OCI-LY1 (cell line): Measurements from ENCODE around the gene RSBN1L.

ENCODE experiments used
- H2AFZ ChIP-seq: fragments of 200-600 bp; sonication (generic), shearing (Covaris generic); 2 replicates; pipeline ENCODE4 v1.6.0; 2014; ENCODE audit warnings: antibody characterized with exemption, mild to moderate bottlenecking, low read length
- H3F3A ChIP-seq: fragments of 200-600 bp; sonication (generic), shearing (Covaris generic); 2 replicates; pipeline ENCODE4 v1.6.0; 2014; ENCODE audit warnings: mild to moderate bottlenecking, antibody characterized with exemption, low read length, moderate library complexity; ENCODE audit not compliant: insufficient read depth
- H3K27ac ChIP-seq: fragments of 200-600 bp; sonication (generic); 2 replicates; pipeline ENCODE4 v1.5.1; 2014; ENCODE audit warnings: low read length, mixed run types, mild to moderate bottlenecking, low read depth; ENCODE audit not compliant: poor library complexity, severe bottlenecking
- H3K27me3 ChIP-seq: fragments of 200-600 bp; sonication (generic); 2 replicates; pipeline ENCODE4 v1.6.0; 2014; ENCODE audit warnings: antibody characterized with exemption, mild to moderate bottlenecking, low read length, moderate library complexity; ENCODE audit not compliant: insufficient read depth
- H3K36me3 ChIP-seq: fragments of 200-600 bp; sonication (generic); 2 replicates; pipeline ENCODE4 v1.6.1; 2014; ENCODE audit warnings: mild to moderate bottlenecking, antibody characterized with exemption, low read length, moderate library complexity, mixed read lengths; ENCODE audit not compliant: insufficient read depth
- H3K4me1 ChIP-seq: fragments of 200-600 bp; sonication (generic); 2 replicates; pipeline ENCODE4 v1.5.1; 2014; ENCODE audit warnings: mild to moderate bottlenecking, low read length, moderate library complexity; ENCODE audit not compliant: insufficient read depth, severe bottlenecking
- H3K4me2 ChIP-seq: fragments of 200-600 bp; sonication (generic), shearing (Covaris generic); 2 replicates; pipeline ENCODE4 v1.6.1; 2014; ENCODE audit warnings: low read length
- H3K4me3 ChIP-seq: fragments of 200-600 bp; sonication (generic); 2 replicates; pipeline ENCODE4 v1.5.1; 2014; ENCODE audit warnings: low read length, low read depth, mild to moderate bottlenecking, mixed read lengths; ENCODE audit not compliant: poor library complexity, severe bottlenecking
- H3K79me2 ChIP-seq: fragments of 200-600 bp; shearing (Covaris generic); 2 replicates; pipeline ENCODE4 v1.6.1; 2016; ENCODE audit warnings: mixed run types, low read length, mixed read lengths; ENCODE audit not compliant: insufficient read depth
- H3K9ac ChIP-seq: fragments of 200-600 bp; sonication (generic), shearing (Covaris generic); 2 replicates; pipeline ENCODE4 v1.6.1; 2014; ENCODE audit warnings: mild to moderate bottlenecking, low read length, mixed read lengths
- H3K9me2 ChIP-seq: fragments of 200-600 bp; sonication (generic), shearing (Covaris generic); 2 replicates; pipeline ENCODE4 v1.6.1; 2014; ENCODE audit warnings: low read depth, mild to moderate bottlenecking, low read length, mixed read lengths
- H3K9me3 ChIP-seq: fragments of 200-600 bp; shearing (Covaris generic); 2 replicates; pipeline ENCODE4 v1.6.1; 2014; ENCODE audit warnings: low read length, mixed read lengths
- H4K20me1 ChIP-seq: fragments of 200-600 bp; sonication (generic), shearing (Covaris generic); 2 replicates; pipeline ENCODE4 v1.6.0; 2016; ENCODE audit warnings: mild to moderate bottlenecking, low read length; ENCODE audit not compliant: insufficient read depth
- EZH2 ChIP-seq: fragments of 200-600 bp; sonication (generic), shearing (Covaris generic); IDR thresholded peaks from 2 replicates; pipeline ENCODE4 v1.8.0; 2017; ENCODE audit warnings: borderline replicate concordance, mixed run types, mild to moderate bottlenecking, antibody characterized with exemption, low read length, moderate library complexity, mixed read lengths
- TF ChIP-seq, protein P1 (sequence below): fragments of 200-600 bp; sonication (generic), shearing (Covaris generic); IDR thresholded peaks from 2 replicates; pipeline ENCODE4 v1.5.1; 2017; ENCODE audit warnings: mild to moderate bottlenecking, antibody characterized with exemption, low read length, moderate library complexity, mixed read lengths

RSBN1L gene

DNA sequence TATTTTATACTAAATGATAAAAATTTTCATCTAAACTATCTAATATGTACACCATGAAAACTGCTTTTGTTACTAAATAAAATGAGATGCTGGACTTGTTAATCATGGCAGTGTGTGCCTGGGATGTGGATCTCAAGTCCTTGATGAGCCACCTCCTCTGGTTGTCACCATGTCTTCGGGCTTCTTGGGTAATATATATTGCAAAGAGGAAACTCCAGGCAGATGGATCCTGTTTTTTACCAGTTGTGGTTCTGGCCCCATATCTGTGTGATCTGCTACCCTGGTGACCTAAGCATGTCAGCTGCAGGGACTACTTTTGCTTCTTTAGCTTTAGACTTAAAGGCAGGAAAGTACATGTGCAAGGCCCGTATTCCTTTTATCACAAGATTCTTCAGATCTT lies 55.8 kb downstream of the RSBN1L start:
- no peak overlapping the region for H3K4me2 ChIP-seq
- no peak overlapping the region for H3K27ac ChIP-seq
- H3K79me2 ChIP-seq: peaks cover 52% of the 10 kb centered on the region
- H3K4me3 ChIP-seq: no peak overlapping the region
- peaks cover 7% of the 10 kb centered on the region for H3K4me1 ChIP-seq
- no peaks in the 10 kb centered on the region for H3K9me2 ChIP-seq
- no peaks in the 10 kb centered on the region for H3F3A ChIP-seq
- no peak for TF ChIP-seq EZH2
- TF ChIP-seq, protein P1, sequence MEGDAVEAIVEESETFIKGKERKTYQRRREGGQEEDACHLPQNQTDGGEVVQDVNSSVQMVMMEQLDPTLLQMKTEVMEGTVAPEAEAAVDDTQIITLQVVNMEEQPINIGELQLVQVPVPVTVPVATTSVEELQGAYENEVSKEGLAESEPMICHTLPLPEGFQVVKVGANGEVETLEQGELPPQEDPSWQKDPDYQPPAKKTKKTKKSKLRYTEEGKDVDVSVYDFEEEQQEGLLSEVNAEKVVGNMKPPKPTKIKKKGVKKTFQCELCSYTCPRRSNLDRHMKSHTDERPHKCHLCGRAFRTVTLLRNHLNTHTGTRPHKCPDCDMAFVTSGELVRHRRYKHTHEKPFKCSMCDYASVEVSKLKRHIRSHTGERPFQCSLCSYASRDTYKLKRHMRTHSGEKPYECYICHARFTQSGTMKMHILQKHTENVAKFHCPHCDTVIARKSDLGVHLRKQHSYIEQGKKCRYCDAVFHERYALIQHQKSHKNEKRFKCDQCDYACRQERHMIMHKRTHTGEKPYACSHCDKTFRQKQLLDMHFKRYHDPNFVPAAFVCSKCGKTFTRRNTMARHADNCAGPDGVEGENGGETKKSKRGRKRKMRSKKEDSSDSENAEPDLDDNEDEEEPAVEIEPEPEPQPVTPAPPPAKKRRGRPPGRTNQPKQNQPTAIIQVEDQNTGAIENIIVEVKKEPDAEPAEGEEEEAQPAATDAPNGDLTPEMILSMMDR: no peak
- peaks cover 65% of the 10 kb centered on the region for H3K36me3 ChIP-seq
- no peaks in the 10 kb centered on the region for H3K27me3 ChIP-seq
- no peak overlapping the region for H2AFZ ChIP-seq
- H3K9ac ChIP-seq: no peak overlapping the region
- H3K9me3 ChIP-seq: no peaks in the 10 kb centered on the region
- no peaks in the 10 kb centered on the region for H4K20me1 ChIP-seq

DNA sequence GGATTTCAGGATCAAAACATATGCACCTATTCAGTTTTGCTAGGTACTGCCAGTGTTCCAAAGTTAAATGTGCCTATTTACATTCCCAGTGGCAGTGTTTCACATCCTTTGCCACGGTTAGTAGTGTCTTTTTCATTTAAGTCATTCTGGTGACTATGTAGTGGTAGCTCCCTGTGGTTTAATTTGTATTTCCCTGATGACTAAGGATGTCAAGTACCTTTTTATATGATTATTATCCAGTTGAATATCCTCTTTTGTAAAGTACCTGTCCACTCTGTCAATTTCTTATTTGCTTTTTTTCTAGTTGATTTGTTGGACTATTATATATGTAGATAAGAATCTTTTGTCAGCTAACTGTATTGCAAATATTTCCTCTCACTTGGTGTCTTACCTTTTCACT lies 56.9 kb downstream of the RSBN1L start:
- H3K27ac ChIP-seq: no peak overlapping the region
- TF ChIP-seq, protein P1: no peak
- TF ChIP-seq EZH2: no peak
- no peak overlapping the region for H3K4me3 ChIP-seq
- peaks cover 16% of the 10 kb centered on the region for H3K4me1 ChIP-seq
- H3K9me2 ChIP-seq: no peaks in the 10 kb centered on the region
- H3K36me3 ChIP-seq: peaks cover 57% of the 10 kb centered on the region
- H3K9ac ChIP-seq: no peak overlapping the region
- H3K9me3 ChIP-seq: no peaks in the 10 kb centered on the region
- H3K4me2 ChIP-seq: no peak overlapping the region
- no peak overlapping the region for H2AFZ ChIP-seq
- H3F3A ChIP-seq: 0 out of 2 replicates have a peak, but pooled peaks cover under 1% of the 10 kb centered on the region
- peaks cover 52% of the 10 kb centered on the region for H3K79me2 ChIP-seq
- no peaks in the 10 kb centered on the region for H4K20me1 ChIP-seq
- H3K27me3 ChIP-seq: no peaks in the 10 kb centered on the region

DNA sequence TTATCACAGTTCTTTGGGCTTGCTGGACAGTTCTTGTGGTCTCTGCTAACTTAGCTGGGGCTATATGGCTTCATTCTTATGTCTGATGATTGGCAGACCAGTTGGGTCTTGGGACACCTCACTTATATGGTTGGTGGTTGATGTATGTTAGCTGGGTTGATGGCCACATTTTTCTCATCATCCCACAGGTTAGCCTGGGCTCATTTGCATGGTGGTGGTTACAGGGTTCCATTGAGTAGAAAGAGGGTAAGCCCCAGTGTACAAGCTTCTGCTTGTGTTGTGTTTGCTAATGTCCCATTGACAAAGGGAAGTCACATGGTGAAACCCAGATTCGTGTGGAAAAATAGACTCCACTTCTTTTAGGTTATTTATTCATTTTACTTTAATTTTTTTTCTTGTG lies 61.3 kb downstream of the RSBN1L start:
- no peaks in the 10 kb centered on the region for H3K27me3 ChIP-seq
- peaks cover 25% of the 10 kb centered on the region; the same call in 1 of the 2 replicates for H3K36me3 ChIP-seq
- TF ChIP-seq, protein P1: no peak
- no peak for TF ChIP-seq EZH2
- no peaks in the 10 kb centered on the region for H3K9me2 ChIP-seq
- no peak overlapping the region for H3K9ac ChIP-seq
- peaks cover 45% of the 10 kb centered on the region for H3K4me1 ChIP-seq
- H3F3A ChIP-seq: peaks cover 9% of the 10 kb centered on the region; the same call in 1 of the 2 replicates
- peak overlapping the region; percentile 38 for H3K27ac ChIP-seq
- H3K4me2 ChIP-seq: no peak overlapping the region; the same call in 1 of the 2 replicates
- no peak overlapping the region for H2AFZ ChIP-seq
- H3K9me3 ChIP-seq: no peaks in the 10 kb centered on the region
- peaks cover 68% of the 10 kb centered on the region for H3K79me2 ChIP-seq
- H3K4me3 ChIP-seq: no peak overlapping the region
- H4K20me1 ChIP-seq: no peaks in the 10 kb centered on the region
